GM18870 (cell line): ENCODE data around the gene SLC9A3.
"Not testable (repeated sequence)": the region's sequence is repeated elsewhere in the genome, so short reads cannot be mapped to it uniquely, and the experiment has no call there.

ENCODE experiments used
- ATAC-seq: cut with Tn5 transposase; IDR thresholded peaks from one replicate; pipeline ENCODE4 v1.9.1; 2021; ENCODE audit warnings: moderate library complexity; ENCODE audit not compliant: unreplicated experiment

The SLC9A3 gene

GRCh38 chr5:491856-492155, 32.4 kb downstream of the SLC9A3 start:
- no peak for ATAC-seq

- no peak for ATAC-seq
Measured at GRCh38 chr5:491119-491855, 33.0 kb downstream of the SLC9A3 start.

- no peak for ATAC-seq
Measured at GRCh38 chr5:490116-491106, 33.8 kb downstream of the SLC9A3 start.

- ATAC-seq, result no peak
Measured at GRCh38 chr5:489689-490080, 34.6 kb downstream of the SLC9A3 start.

GRCh38 chr5:488744-489688, 35.2 kb downstream of the SLC9A3 start:
- ATAC-seq, result no peak

GRCh38 chr5:488241-488640, 36.0 kb downstream of the SLC9A3 start:
- ATAC-seq, result no peak

GRCh38 chr5:486597-486996, 37.7 kb downstream of the SLC9A3 start:
- not testable (repeated sequence) for ATAC-seq

- no peak for ATAC-seq
Measured at GRCh38 chr5:485946-486491, 38.2 kb downstream of the SLC9A3 start.

- ATAC-seq, result no peak
Measured at GRCh38 chr5:485113-485945, 38.9 kb downstream of the SLC9A3 start.

GRCh38 chr5:484556-484955, 39.7 kb downstream of the SLC9A3 start:
- no peak for ATAC-seq

- no peak for ATAC-seq
Measured at GRCh38 chr5:483434-484140, 40.7 kb downstream of the SLC9A3 start.

GRCh38 chr5:483011-483410, 41.2 kb downstream of the SLC9A3 start:
- no peak for ATAC-seq

- ATAC-seq, result no peak
Measured at GRCh38 chr5:482506-482905, 41.7 kb downstream of the SLC9A3 start.

- no peak for ATAC-seq
Measured at GRCh38 chr5:482021-482420, 42.2 kb downstream of the SLC9A3 start.

- ATAC-seq, result no peak
Measured at GRCh38 chr5:481347-481746, 42.9 kb downstream of the SLC9A3 start.

GRCh38 chr5:479566-480319, 44.5 kb downstream of the SLC9A3 start:
- no peak for ATAC-seq

- ATAC-seq, result no peak
Measured at GRCh38 chr5:478982-479535, 45.2 kb downstream of the SLC9A3 start.

- no peak for ATAC-seq
Measured at GRCh38 chr5:478369-478981, 45.8 kb downstream of the SLC9A3 start.
